HFFc6 (cell line): ENCODE results near the gene SLC4A3. TPM values are rescaled to one million over a fixed set of nuclear protein-coding genes. Genes with fewer than 3 reads are reported as not detected.
"Not testable (repeated sequence)": the region's sequence is repeated elsewhere in the genome, so short reads cannot be mapped to it uniquely, and the experiment has no call there.

ENCODE experiments used
- DNase-seq: peaks from one replicate; pipeline ENCODE4 v3.0.0-alpha.2; 2018
- H3K27ac Mint-ChIP-seq: 2 replicates; pipeline ENCODE4 v1.8.0; 2020; ENCODE audit warnings: mild to moderate bottlenecking, mixed read lengths
- H3K27me3 Mint-ChIP-seq: 2 replicates; pipeline ENCODE4 v1.8.0; 2021; ENCODE audit warnings: mild to moderate bottlenecking, moderate library complexity, mixed read lengths; ENCODE audit not compliant: insufficient read depth
- H3K36me3 Mint-ChIP-seq: 2 replicates; pipeline ENCODE4 v1.8.0; 2021; ENCODE audit warnings: low read depth, mixed read lengths
- H3K4me1 Mint-ChIP-seq: 2 replicates; pipeline ENCODE4 v1.8.0; 2020; ENCODE audit warnings: low read depth, mixed read lengths
- H3K4me3 Mint-ChIP-seq: 2 replicates; pipeline ENCODE4 v1.8.0; 2020; ENCODE audit warnings: mild to moderate bottlenecking, moderate library complexity, mixed read lengths
- H3K9me3 Mint-ChIP-seq: 2 replicates; pipeline ENCODE4 v1.8.0; 2020; ENCODE audit warnings: mild to moderate bottlenecking, mixed read lengths
- total RNA-seq, 6 experiments: library from RNA; stranded (reverse); fragmentation: NEBNext Ultra II Directional; extraction: Animal tissue kit (Norgen Biotek cat#: 25700); gene quantifications; 2 replicates in 1 of 6; 3 replicates in 5 of 6; pipeline ENCODE4 v1.2.3, GENCODE V29; 2021
- TF ChIP-seq, protein P1 (sequence below): fragments of 200-600 bp; sonication (generic); IDR thresholded peaks from 2 replicates; pipeline ENCODE4 v1.5.0; 2021; ENCODE audit warnings: antibody characterized with exemption, mild to moderate bottlenecking

Gene SLC4A3
- total RNA-seq, 6 experiments from 2014 or later, result 3.7 to 13.5 (median 4.3) TPM

DNA sequence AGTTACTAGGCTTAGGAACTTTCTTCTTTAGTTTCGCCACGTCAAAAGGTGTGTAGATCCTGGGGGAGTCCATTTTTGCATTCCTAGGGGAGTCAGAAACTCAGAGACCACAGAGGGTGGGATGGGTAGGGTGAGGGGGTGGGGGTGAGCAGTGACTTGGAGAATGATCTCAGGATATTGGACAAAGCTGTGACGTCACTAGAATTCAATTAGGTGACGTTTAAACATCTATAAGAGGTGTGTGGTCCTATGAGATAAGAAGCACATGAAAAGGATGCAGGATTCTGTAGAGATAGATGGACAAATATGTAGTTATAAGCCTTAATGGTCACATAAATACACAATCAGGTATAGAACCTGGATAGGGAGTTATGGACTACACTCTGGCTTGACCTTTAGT is 21.5 kb downstream of the SLC4A3 start:
- no peaks in the 10 kb centered on the region for H3K36me3 Mint-ChIP-seq
- DNase-seq, result no peak
- TF ChIP-seq, protein P1, sequence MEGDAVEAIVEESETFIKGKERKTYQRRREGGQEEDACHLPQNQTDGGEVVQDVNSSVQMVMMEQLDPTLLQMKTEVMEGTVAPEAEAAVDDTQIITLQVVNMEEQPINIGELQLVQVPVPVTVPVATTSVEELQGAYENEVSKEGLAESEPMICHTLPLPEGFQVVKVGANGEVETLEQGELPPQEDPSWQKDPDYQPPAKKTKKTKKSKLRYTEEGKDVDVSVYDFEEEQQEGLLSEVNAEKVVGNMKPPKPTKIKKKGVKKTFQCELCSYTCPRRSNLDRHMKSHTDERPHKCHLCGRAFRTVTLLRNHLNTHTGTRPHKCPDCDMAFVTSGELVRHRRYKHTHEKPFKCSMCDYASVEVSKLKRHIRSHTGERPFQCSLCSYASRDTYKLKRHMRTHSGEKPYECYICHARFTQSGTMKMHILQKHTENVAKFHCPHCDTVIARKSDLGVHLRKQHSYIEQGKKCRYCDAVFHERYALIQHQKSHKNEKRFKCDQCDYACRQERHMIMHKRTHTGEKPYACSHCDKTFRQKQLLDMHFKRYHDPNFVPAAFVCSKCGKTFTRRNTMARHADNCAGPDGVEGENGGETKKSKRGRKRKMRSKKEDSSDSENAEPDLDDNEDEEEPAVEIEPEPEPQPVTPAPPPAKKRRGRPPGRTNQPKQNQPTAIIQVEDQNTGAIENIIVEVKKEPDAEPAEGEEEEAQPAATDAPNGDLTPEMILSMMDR, result no peak
- no peak overlapping the region for H3K4me3 Mint-ChIP-seq
- H3K27me3 Mint-ChIP-seq, result peaks cover 3% of the 10 kb centered on the region; the same call in 1 of the 2 replicates
- H3K27ac Mint-ChIP-seq, result no peak overlapping the region
- H3K9me3 Mint-ChIP-seq, result no peaks in the 10 kb centered on the region
- H3K4me1 Mint-ChIP-seq, result peaks cover 23% of the 10 kb centered on the region

- peaks cover 3% of the 10 kb centered on the region; the same call in 1 of the 2 replicates for H3K27me3 Mint-ChIP-seq
- TF ChIP-seq, protein P1, result no peak
- H3K4me1 Mint-ChIP-seq, result peaks cover 11% of the 10 kb centered on the region
- DNase-seq, result no peak
- no peaks in the 10 kb centered on the region for H3K36me3 Mint-ChIP-seq
- H3K4me3 Mint-ChIP-seq, result no peak overlapping the region
- H3K9me3 Mint-ChIP-seq, result no peaks in the 10 kb centered on the region
- no peak overlapping the region for H3K27ac Mint-ChIP-seq
Observed at GRCh38 chr2:219650426-219651248, 23.2 kb downstream of the SLC4A3 start.

GRCh38 chr2:219651656-219652055 is 24.2 kb downstream of the SLC4A3 start:
- not testable (repeated sequence) for H3K27me3 Mint-ChIP-seq, H3K9me3 Mint-ChIP-seq, H3K36me3 Mint-ChIP-seq, DNase-seq, H3K4me3 Mint-ChIP-seq, H3K27ac Mint-ChIP-seq
- peaks cover 14% of the 10 kb centered on the region for H3K4me1 Mint-ChIP-seq

DNA sequence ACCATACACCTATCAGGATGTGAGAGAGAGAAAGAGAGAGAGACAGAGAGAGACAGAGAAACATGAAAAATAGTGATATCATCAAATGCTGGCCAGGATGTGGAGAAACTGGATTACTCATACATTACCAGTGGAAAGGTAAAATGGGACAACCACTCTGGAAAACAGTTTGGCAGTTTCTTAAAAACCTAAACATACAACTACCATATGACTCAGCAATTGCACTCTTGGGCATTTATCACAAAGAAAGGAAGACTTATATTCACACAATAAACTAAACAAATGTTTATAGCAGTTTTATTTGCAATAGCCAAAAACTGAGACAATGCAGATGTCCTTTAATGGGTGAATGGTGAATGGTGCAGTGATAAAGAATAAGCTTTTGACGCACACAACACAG is 29.1 kb downstream of the SLC4A3 start:
- Mint-ChIP-seq H3K36me3 (peaks cover 12% of the 10 kb centered on the region), H3K27me3 (no peaks in the 10 kb centered on the region; the same call in 1 of the 2 replicates), H3K4me3 (no peak overlapping the region), H3K9me3 (peaks cover 12% of the 10 kb centered on the region), H3K4me1 (peaks cover 58% of the 10 kb centered on the region), H3K27ac (peak overlapping the region; percentile 48)
- TF ChIP-seq, protein P1, result no peak
- DNase-seq, result peak; percentile 70

GRCh38 chr2:219658196-219658846 is 30.9 kb downstream of the SLC4A3 start:
- Mint-ChIP-seq H3K4me1 (peaks cover 72% of the 10 kb centered on the region), H3K27me3 (no peaks in the 10 kb centered on the region; the same call in 1 of the 2 replicates), H3K27ac (peak overlapping the region; percentile 74), H3K36me3 (peaks cover 17% of the 10 kb centered on the region), H3K9me3 (peaks cover 12% of the 10 kb centered on the region), H3K4me3 (no peak overlapping the region; the same call in 1 of the 2 replicates)
- TF ChIP-seq, protein P1, result no peak
- peak; percentile 41 for DNase-seq

DNA sequence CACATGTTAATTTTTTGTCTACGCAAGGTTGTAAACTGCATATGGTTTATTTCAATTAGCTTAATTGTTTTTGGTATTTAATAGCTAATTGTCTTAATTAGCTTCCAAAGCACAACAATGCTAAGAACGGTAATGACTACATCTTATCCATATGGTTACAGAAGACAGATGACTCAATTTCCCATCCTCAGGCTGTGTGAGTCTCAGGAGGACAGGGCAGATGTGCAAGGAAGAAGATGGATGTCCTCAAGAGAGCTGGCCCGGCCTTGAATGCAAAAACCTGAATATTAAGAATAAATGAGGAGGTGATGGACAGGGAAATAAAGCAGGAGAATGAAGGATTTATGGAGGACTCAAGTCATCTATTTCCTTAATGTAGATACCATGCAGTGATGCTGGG is 31.4 kb downstream of the SLC4A3 start:
- no peak overlapping the region; the same call in 1 of the 2 replicates for H3K27ac Mint-ChIP-seq
- no peak for DNase-seq
- H3K27me3 Mint-ChIP-seq, result peaks cover under 1% of the 10 kb centered on the region

More for the DNA sequence above, 31.4 kb downstream of the SLC4A3 start:
- peaks cover 12% of the 10 kb centered on the region for H3K9me3 Mint-ChIP-seq
- H3K4me3 Mint-ChIP-seq, result no peak overlapping the region
- H3K4me1 Mint-ChIP-seq, result peaks cover 78% of the 10 kb centered on the region
- peaks cover 17% of the 10 kb centered on the region for H3K36me3 Mint-ChIP-seq
- TF ChIP-seq, protein P1, result no peak
